ENCODE measurements around the gene FRMD4A. TPM values are rescaled to one million over a fixed set of nuclear protein-coding genes. Genes with fewer than 3 reads are reported as not detected.

FRMD4A gene
- total RNA-seq, 1 experiment from 2014 or later: 19.6 TPM

DNA sequence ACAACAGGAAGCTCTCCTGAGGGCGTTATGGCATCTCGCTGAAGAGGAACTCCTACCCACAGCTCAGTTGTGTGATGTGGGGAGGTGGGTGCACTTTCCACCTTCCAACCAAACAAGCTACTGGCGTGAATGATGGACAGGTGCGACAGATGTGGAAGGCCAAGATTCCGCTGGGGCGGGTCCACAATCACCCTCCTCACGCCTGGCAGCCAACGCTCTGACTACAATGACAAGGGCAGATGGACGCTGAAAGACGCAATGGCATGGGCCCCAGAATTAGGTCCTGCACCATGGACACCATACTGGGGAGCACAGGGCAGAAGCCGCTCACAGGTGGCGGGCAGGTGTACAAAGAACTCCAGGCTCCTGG is 461.4 kb downstream of the FRMD4A start:
- no peaks in the 10 kb centered on the region for H3K27me3 ChIP-seq (ENCODE audit: insufficient read depth, low read length)
- WGBS (ENCODE audit: extremely low coverage, insufficient read length, low lambda C conversion rate): no CpG with 5 or more reads among the region's 12 CpGs
- H3K79me2 ChIP-seq (ENCODE audit: insufficient read depth, low read length): peaks cover 3% of the 10 kb centered on the region; the same call in 1 of the 2 replicates

More for the DNA sequence above, 461.4 kb downstream of the FRMD4A start:
- no peak overlapping the region for H2BK20ac ChIP-seq (ENCODE audit: low read depth, low read length, poor library complexity, severe bottlenecking)
- H3K14ac ChIP-seq (ENCODE audit: insufficient read depth, low read length): no peak overlapping the region
- H3K4me3 Mint-ChIP-seq: no peak overlapping the region
- no peak overlapping the region for H2BK120ac ChIP-seq (ENCODE audit: low read depth, low read length, poor library complexity, severe bottlenecking)
- H3K23me2 ChIP-seq (ENCODE audit: insufficient read length, low read depth, low read length, poor library complexity, severe bottlenecking): no peaks in the 10 kb centered on the region
- no peak overlapping the region for H2BK15ac ChIP-seq (ENCODE audit: low read depth, low read length)
- no peak overlapping the region for H3K56ac ChIP-seq (ENCODE audit: insufficient read length, low read depth, low read length)
- no peak overlapping the region for H4K5ac ChIP-seq (ENCODE audit: insufficient read length, low read depth, low read length)
- H3K9me3 ChIP-seq (ENCODE audit: control insufficient read depth, low read depth, low read length): no peaks in the 10 kb centered on the region
- no peak overlapping the region for H2AK5ac ChIP-seq (ENCODE audit: insufficient read length, low read length)
- TF ChIP-seq, protein P1, sequence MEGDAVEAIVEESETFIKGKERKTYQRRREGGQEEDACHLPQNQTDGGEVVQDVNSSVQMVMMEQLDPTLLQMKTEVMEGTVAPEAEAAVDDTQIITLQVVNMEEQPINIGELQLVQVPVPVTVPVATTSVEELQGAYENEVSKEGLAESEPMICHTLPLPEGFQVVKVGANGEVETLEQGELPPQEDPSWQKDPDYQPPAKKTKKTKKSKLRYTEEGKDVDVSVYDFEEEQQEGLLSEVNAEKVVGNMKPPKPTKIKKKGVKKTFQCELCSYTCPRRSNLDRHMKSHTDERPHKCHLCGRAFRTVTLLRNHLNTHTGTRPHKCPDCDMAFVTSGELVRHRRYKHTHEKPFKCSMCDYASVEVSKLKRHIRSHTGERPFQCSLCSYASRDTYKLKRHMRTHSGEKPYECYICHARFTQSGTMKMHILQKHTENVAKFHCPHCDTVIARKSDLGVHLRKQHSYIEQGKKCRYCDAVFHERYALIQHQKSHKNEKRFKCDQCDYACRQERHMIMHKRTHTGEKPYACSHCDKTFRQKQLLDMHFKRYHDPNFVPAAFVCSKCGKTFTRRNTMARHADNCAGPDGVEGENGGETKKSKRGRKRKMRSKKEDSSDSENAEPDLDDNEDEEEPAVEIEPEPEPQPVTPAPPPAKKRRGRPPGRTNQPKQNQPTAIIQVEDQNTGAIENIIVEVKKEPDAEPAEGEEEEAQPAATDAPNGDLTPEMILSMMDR (conservative IDR thresholded peaks at IDR 0.05): no peak
- no peak overlapping the region for H3T11ph ChIP-seq (ENCODE audit: low read length)
- no peaks in the 10 kb centered on the region for H3K27me3 Mint-ChIP-seq (ENCODE audit: low read depth)
- peaks cover 0 to 8% (median 0%) of the 10 kb centered on the region in 3 experiments; a peak in 2 of 7 replicates for H3K36me3 Mint-ChIP-seq (ENCODE audit: insufficient read depth in 1 of 3, low read depth in 3 of 3)
- H4K20me1 ChIP-seq (ENCODE audit: control insufficient read depth, insufficient read depth, insufficient read length): no peaks in the 10 kb centered on the region
- no peak overlapping the region for H4K91ac ChIP-seq (ENCODE audit: insufficient read length, low read depth, low read length)
- peak overlapping the region in 2 of 3 experiments; percentile 9 to 85; a peak in 4 of 7 replicates for H3K27ac Mint-ChIP-seq
- no peak overlapping the region for H3K4me2 ChIP-seq (ENCODE audit: insufficient read depth, insufficient read length, low read length)
- H3K79me1 ChIP-seq (ENCODE audit: insufficient read depth, low read depth, low read length, poor library complexity, severe bottlenecking): peaks cover 3% of the 10 kb centered on the region
- H3K27ac ChIP-seq (ENCODE audit: insufficient read length, low read depth, low read length): no peak overlapping the region
- no peak overlapping the region for H3K23ac ChIP-seq (ENCODE audit: insufficient read length, low read depth, low read length)
- DNase-seq: no peak
- H2AFZ ChIP-seq (ENCODE audit: low read length): no peak overlapping the region
- no peak overlapping the region for H2BK12ac ChIP-seq (ENCODE audit: insufficient read length, low read depth, low read length)
- H2BK5ac ChIP-seq (ENCODE audit: insufficient read length, low read length): no peak overlapping the region
- H3K9me3 Mint-ChIP-seq: no peaks in the 10 kb centered on the region
- no peak overlapping the region for H4K8ac ChIP-seq (replicated peaks; ENCODE audit: insufficient read length, low read depth, low read length)
- no peaks in the 10 kb centered on the region for H3K4me1 ChIP-seq (ENCODE audit: insufficient read depth, low read length)
- H3K4ac ChIP-seq (ENCODE audit: low read depth, low read length): no peak overlapping the region
- H3K9ac ChIP-seq (ENCODE audit: extremely low read depth, insufficient read length, low read length): no peak overlapping the region
- peaks cover 41 to 46% of the 10 kb centered on the region in 2 experiments for H3K4me1 Mint-ChIP-seq
- no peak overlapping the region for H3K18ac ChIP-seq (ENCODE audit: insufficient read length, low read depth, low read length)

Data from H9 (cell line).